GM12801 (cell line): ENCODE results near the gene ANAPC7.

ENCODE experiments used
- CTCF ChIP-seq: IDR thresholded peaks from one replicate; pipeline ENCODE4 v1.5.1; 2011; ENCODE audit warnings: control low read depth; ENCODE audit not compliant: insufficient read length; ENCODE audit errors: extremely low read depth

The ANAPC7 gene

GRCh38 chr12:110353211-110353965, 50.1 kb downstream of the ANAPC7 start:
- TF ChIP-seq CTCF, result no peak

- TF ChIP-seq CTCF, result no peak
These were observed 51.1 kb downstream of the ANAPC7 start for GRCh38 chr12:110352401-110352800.

- no peak for TF ChIP-seq CTCF
These were observed 52.4 kb downstream of the ANAPC7 start for GRCh38 chr12:110351119-110351518.

GRCh38 chr12:110349514-110350151, 53.9 kb downstream of the ANAPC7 start:
- TF ChIP-seq CTCF, result no peak

- no peak for TF ChIP-seq CTCF
These were observed 54.4 kb downstream of the ANAPC7 start for GRCh38 chr12:110349096-110349495.

GRCh38 chr12:110348431-110349059, 55.0 kb downstream of the ANAPC7 start:
- TF ChIP-seq CTCF, result no peak

GRCh38 chr12:110347767-110348166, 55.7 kb downstream of the ANAPC7 start:
- TF ChIP-seq CTCF, result no peak
